Measurements from ENCODE around the gene CA6. TPM values are rescaled to one million over a fixed set of nuclear protein-coding genes. Genes with fewer than 3 reads are reported as not detected.
A peak's percentile ranks its signal among the peaks of the same experiment; 100 is the strongest.
"Not testable (repeated sequence)": the region's sequence is repeated elsewhere in the genome, so short reads cannot be mapped to it uniquely, and the experiment has no call there.

The CA6 gene
- total RNA-seq (1 to 10 TPM in 1 of 7 donors, not detected in 6; 1.5 TPM), polyA plus RNA-seq (under 1 TPM; 0.11 to 0.16 (median 0.11) TPM)
- long read RNA-seq, donor 1 = 0 reads
- long read RNA-seq, donor 2 = 0 reads

GRCh38 chr1:8945568-8945967, at the start of gene CA6:
CA6 (plus strand) TSS chr1:8945868; CDS start chr1:8945887, 19 bp downstream.
- H3K36me3 ChIP-seq = no peaks in the 10 kb centered on the region
- intact Hi-C loops (cut with DNase I; ENCODE audit: low total_unique reads) = no loop called here
- H3K4me1 ChIP-seq = peaks cover 0 to 71% (median 42%) of the 10 kb centered on the region in 6 donors
- WGBS, 5 donors = 90 to 95% (median 93%) methylated on average over 8 of the region's 8 CpGs
- peak within 1 kb of the TSS in 7 of 8 donors; percentile 41 to 80 (median 60) for H3K27ac ChIP-seq
- no peak for DNase-seq
- H3K27me3 ChIP-seq (replicated peaks in 1 of 7) = no peaks in the 10 kb centered on the region
- TF ChIP-seq POLR2A (IDR thresholded peaks at IDR 0.05) (no peak), POLR2AphosphoS5 (IDR thresholded peaks at IDR 0.05) (no peak), CTCF (IDR thresholded peaks at IDR 0.05 in 8 of 11, conservative IDR thresholded peaks at IDR 0.05 in 3 of 11) (no peak)
- no peak within 1 kb of the TSS for H3K4me3 ChIP-seq
- no peaks in the 10 kb centered on the region for H3K9me3 ChIP-seq

DNA sequence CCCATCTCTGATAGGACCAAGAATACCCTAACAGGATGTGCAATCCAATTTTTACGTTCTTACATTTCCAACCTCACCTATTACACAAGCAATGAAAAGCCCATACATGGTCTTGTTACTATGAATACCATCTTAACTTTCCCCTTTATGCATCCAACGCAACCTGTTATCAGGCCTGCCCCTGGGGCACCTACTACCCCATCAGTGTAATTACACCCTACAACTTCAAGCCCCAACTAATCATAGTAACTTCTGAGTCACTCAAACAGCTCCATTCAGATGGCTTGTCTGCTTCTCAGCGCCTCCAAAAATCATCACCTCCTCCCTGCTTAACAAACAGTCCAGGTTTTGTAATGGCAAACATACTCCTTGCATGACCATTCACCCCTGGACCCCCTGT, 48.9 kb upstream of the CA6 start:
- peaks cover 0 to 24% (median 1%) of the 10 kb centered on the region in 6 donors for H3K4me1 ChIP-seq
- H3K9me3 ChIP-seq; H3K36me3 ChIP-seq; H3K27ac ChIP-seq; H3K4me3 ChIP-seq; H3K27me3 ChIP-seq (replicated peaks in 1 of 7); DNase-seq; intact Hi-C loops (cut with DNase I; ENCODE audit: low total_unique reads): not testable (repeated sequence)
- 48 to 79% (median 66%) methylated on average over 3 of the region's 3 CpGs for WGBS, 5 donors

- peaks cover 0 to 20% (median 0%) of the 10 kb centered on the region in 6 donors for H3K4me1 ChIP-seq
- H3K9me3 ChIP-seq; H3K27me3 ChIP-seq (replicated peaks in 1 of 7); H3K4me3 ChIP-seq; DNase-seq; H3K36me3 ChIP-seq; intact Hi-C loops (cut with DNase I; ENCODE audit: low total_unique reads); H3K27ac ChIP-seq: not testable (repeated sequence)
- WGBS, 5 donors = 69 to 96% (median 88%) methylated on average over 4 of the region's 4 CpGs
These were observed 48.2 kb upstream of the CA6 start for GRCh38 chr1:8897505-8897904.

- H3K4me3 ChIP-seq; intact Hi-C loops (cut with DNase I; ENCODE audit: low total_unique reads); DNase-seq; H3K27me3 ChIP-seq (replicated peaks in 1 of 7); H3K36me3 ChIP-seq; H3K27ac ChIP-seq; H3K9me3 ChIP-seq: not testable (repeated sequence)
- H3K4me1 ChIP-seq = peaks cover 0 to 20% (median 0%) of the 10 kb centered on the region in 6 donors
- WGBS, 5 donors = 76 to 90% (median 87%) methylated on average over 5 of the region's 5 CpGs
These were observed 47.2 kb upstream of the CA6 start for GRCh38 chr1:8898418-8898817.

DNA sequence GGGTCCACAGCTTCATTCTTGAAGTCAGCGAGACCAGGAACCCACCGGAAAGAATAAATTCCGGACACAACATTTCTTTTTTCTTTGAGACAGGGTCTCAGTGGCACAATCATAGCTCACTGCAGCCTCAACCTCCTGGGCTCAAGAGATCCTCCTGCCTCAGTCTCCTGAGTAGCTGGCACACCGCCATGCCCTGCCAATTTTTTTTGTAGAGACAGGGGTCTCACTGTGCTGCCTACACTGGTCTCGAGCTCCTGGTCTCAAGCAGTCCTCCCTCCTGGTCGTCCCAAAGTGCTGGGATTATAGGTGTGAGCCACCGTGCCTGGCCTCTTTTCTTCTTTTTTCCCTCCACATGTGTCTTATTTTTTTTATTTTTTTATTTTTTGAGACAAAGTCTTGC, 46.6 kb upstream of the CA6 start:
- TF ChIP-seq POLR2A (IDR thresholded peaks at IDR 0.05) = no peak
- TF ChIP-seq POLR2AphosphoS5 (IDR thresholded peaks at IDR 0.05) = no peak
- TF ChIP-seq CTCF (IDR thresholded peaks at IDR 0.05 in 8 of 11, conservative IDR thresholded peaks at IDR 0.05 in 3 of 11) = no peak
- 83 to 95% (median 89%) methylated on average over 7 of the region's 7 CpGs for WGBS, 5 donors
- Histone ChIP-seq H3K27ac (peak overlapping the region in 3 of 8 donors; percentile 3 to 57 (median 57)), H3K4me3 (no peak overlapping the region), H3K4me1 (peaks cover 0 to 20% (median 0%) of the 10 kb centered on the region in 6 donors), H3K9me3 (peaks cover 0 to 7% (median 1%) of the 10 kb centered on the region in 8 donors), H3K27me3 (replicated peaks in 1 of 7) (no peaks in the 10 kb centered on the region), H3K36me3 (no peaks in the 10 kb centered on the region)
- intact Hi-C loops (cut with DNase I; ENCODE audit: low total_unique reads) = no loop called here
- no peak for DNase-seq

GRCh38 chr1:8900684-8901083, 45.0 kb upstream of the CA6 start:
- H3K4me3 ChIP-seq; H3K27me3 ChIP-seq (replicated peaks in 1 of 7); H3K36me3 ChIP-seq; DNase-seq; H3K9me3 ChIP-seq; intact Hi-C loops (cut with DNase I; ENCODE audit: low total_unique reads): not testable (repeated sequence)
- Histone ChIP-seq H3K4me1 (peaks cover 0 to 23% (median 0%) of the 10 kb centered on the region in 6 donors), H3K27ac (peak overlapping the region in 1 of 8 donors; percentile 57)
- WGBS, 5 donors = 78 to 91% (median 87%) methylated on average over 4 of the region's 4 CpGs
